ACC112 (cell line): ENCODE measurements around the gene TNFRSF25.

Experiments used
- H2AFZ ChIP-seq: fragments of 200-600 bp; sonication (generic); one replicate; pipeline ENCODE4 v1.6.0; 2017; ENCODE audit warnings: antibody characterized with exemption, low read length; ENCODE audit not compliant: unreplicated experiment
- H3K27ac ChIP-seq: fragments of 200-600 bp; sonication (generic); 2 replicates; pipeline ENCODE4 v1.5.1; 2014; ENCODE audit warnings: low read depth, mild to moderate bottlenecking, antibody characterized with exemption, low read length, moderate library complexity
- H3K27me3 ChIP-seq: fragments of 200-600 bp; sonication (generic); 2 replicates; pipeline ENCODE4 v1.6.1; 2014; ENCODE audit warnings: mild to moderate bottlenecking, antibody characterized with exemption, low read length, moderate library complexity, mixed read lengths; ENCODE audit not compliant: insufficient read depth
- H3K36me3 ChIP-seq: fragments of 200-600 bp; sonication (generic); 2 replicates; pipeline ENCODE4 v1.6.1; 2016; ENCODE audit warnings: mild to moderate bottlenecking, antibody characterized with exemption, low read length, moderate library complexity, mixed read lengths; ENCODE audit not compliant: insufficient read depth
- H3K4me1 ChIP-seq: fragments of 200-600 bp; sonication (generic); one replicate; pipeline ENCODE4 v1.6.1; 2016; ENCODE audit warnings: low read length, mixed read lengths; ENCODE audit not compliant: insufficient read depth, unreplicated experiment, control insufficient read depth
- H3K4me3 ChIP-seq: fragments of 200-600 bp; sonication (generic); 2 replicates; pipeline ENCODE4 v1.5.1; 2014; ENCODE audit warnings: mild to moderate bottlenecking, low read depth, low read length
- H3K79me2 ChIP-seq: fragments of 200-600 bp; sonication (generic); one replicate; pipeline ENCODE4 v1.6.0; 2016; ENCODE audit warnings: low read length; ENCODE audit not compliant: control insufficient read depth, unreplicated experiment, insufficient read depth

TNFRSF25 gene

DNA sequence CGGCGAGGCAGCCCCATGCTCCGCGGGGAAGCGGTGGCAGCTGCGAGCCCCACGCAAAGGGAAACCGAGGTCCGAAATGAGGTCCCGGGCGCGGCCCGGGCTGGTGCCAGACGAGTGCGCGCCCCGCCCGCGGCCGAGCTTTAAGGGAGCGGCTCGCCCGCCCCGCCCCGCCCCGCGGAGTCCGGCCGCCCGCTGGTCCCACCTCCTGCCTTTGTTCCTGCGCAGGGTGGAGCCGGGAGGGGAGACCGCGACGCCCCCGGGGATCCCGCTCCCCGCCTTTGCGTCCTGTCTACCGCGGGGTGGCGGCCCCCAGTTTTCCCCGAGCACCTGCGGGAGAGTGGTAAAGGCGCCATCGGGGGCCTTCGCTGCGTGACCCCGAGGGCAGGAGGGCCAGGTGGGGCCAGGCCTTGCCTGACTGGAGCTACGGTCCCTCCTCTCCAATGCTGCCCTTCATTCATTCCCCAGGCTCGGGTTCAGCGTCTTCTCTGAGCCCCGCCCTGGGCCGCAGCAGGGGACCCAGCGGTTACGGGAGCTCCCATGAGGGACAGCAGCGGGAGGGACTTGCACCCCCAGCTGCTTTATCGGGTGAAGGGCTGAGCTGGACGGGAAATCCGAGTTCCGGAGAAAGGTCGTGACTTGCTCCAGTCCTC lies 46.0 kb downstream of the TNFRSF25 start, which contains the start of gene HES2:
TSS of gene HES2 (minus strand) at position 116 of the 650 bp plus-strand sequence. CDS start at position 17, 99 bp downstream.
- peaks cover 73% of the 10 kb centered on the region for H3K27me3 ChIP-seq
- peak within 1 kb of the TSS; percentile 68 for H3K4me3 ChIP-seq
- no peak within 1 kb of the TSS for H3K27ac ChIP-seq
- no peaks in the 10 kb centered on the region for H3K79me2 ChIP-seq
- H3K36me3 ChIP-seq = no peaks in the 10 kb centered on the region
- peaks cover 27% of the 10 kb centered on the region for H3K4me1 ChIP-seq
- no peak within 1 kb of the TSS for H2AFZ ChIP-seq

DNA sequence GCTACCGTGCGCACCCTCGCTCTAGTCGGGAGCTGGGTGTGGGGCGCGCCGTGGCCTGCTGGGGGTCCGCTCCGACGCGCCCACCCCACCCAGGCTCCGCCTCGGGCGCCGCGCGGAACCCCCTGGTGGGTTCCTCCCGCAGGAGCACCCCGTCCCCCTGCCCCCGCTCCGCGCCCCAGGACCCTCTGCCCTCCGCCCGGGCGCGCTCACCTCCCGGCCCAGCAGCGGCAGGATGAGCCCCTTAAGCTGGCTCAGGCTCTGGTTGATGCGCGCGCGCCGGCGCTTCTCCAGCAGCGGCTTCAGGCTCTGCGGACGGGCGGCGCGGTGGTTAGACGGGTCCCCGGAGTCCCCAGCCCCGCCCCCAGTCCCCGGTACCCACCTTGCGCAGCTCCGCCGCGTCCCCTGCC lies 46.6 kb downstream of the TNFRSF25 start:
- Histone ChIP-seq H3K36me3 (no peaks in the 10 kb centered on the region), H3K27ac (no peak overlapping the region), H3K27me3 (peaks cover 73% of the 10 kb centered on the region), H3K4me3 (peak overlapping the region; percentile 68), H3K4me1 (peaks cover 27% of the 10 kb centered on the region), H3K79me2 (no peaks in the 10 kb centered on the region), H2AFZ (no peak overlapping the region)

DNA sequence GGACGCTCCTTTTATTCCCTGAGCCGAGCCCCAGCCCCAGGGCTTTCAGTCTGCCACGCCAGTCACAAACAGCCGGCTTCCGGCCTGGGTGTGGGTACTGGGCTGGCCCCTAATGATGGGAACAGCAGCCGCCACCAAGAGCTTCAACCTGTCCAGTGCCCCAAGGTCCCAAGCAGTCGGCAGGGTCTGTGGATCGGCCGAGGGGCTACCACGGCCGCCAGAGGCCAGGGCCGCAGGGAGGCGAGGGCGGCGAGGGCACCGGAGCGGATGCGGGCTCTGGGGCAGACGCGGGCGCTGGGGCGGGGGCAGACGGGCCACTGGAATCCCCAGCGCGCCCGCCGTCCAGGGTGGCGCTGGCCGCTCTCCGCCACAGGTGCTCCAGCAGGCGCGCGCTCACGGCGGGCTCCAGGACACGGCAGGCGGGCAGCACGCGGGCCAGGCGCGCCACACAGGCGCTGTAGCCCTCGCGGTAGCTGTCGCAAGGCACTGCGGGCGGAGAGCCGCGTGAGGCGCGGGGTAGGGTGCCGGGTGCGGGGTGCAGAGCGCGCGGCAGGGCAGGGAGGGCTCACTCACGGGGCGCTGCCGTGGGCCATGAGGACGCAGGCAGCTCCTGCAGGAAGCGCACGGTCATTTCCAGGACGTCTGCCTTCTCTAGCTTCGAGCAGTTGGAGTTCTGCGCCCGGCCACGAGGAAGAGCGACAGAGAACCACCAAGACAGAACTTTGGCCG lies 47.1 kb downstream of the TNFRSF25 start:
- Histone ChIP-seq H3K79me2 (no peaks in the 10 kb centered on the region), H3K4me1 (peaks cover 27% of the 10 kb centered on the region), H3K27me3 (peaks cover 67% of the 10 kb centered on the region), H3K36me3 (no peaks in the 10 kb centered on the region), H3K27ac (no peak overlapping the region), H2AFZ (no peak overlapping the region), H3K4me3 (peak overlapping the region; percentile 68; the same call in 1 of the 2 replicates)

DNA sequence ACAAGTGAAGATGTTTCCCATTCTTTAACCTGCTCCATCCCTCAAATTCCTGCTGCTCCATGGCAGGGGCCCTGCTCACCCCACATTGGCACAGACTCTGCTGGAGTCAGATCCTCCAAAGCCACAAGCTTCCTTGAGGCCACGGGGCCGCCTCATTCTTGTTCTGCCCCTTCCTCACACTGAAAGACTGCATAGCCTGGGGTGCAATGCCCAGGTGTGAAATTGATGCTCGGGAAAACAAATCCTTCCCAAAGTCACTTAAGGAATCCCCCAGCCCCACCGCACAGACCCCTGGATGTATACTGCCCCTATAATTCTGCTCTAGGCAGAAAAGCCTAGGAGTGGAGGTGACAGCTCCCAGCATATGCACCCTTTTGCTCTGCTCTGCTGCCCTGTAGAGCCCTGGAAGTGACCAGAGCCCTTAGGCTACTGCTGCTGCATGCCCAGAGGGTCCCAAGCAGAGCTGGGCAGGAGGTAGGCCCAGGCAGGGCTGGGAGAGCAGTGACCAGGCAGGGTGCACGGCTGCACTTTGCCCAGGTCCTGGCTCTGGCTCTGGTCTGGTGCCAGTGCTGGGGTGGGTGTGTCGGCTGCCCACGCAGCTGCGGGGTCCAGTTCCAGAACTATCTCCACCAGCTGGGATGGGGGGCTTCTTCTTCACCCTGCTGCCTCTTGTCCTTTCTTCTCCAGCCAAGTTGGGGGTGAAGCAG lies 47.9 kb downstream of the TNFRSF25 start:
- peaks cover 22% of the 10 kb centered on the region for H3K4me1 ChIP-seq

DNA sequence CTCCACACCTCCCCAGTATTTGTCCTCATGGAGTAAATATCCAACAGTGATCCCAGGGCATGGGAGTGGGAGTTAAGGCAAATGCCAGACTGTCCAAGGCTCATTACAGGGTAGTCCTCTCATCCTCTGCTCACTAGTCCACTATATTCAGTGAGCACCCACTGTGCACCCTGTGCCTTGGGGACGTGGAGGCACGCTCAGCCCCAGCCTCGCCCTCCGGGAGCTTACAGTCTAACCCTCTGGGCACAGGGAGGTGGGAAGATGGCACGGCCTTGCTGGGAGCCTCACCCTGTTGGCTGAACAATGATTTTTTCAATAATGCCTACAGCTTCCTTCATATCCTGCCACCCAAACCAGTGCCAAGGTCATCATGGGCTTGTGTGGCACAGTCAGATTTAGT lies 49.1 kb downstream of the TNFRSF25 start:
- Histone ChIP-seq H3K27me3 (peaks cover 66% of the 10 kb centered on the region), H3K4me1 (peaks cover 12% of the 10 kb centered on the region)

More for the DNA sequence above, 47.9 kb downstream of the TNFRSF25 start:
- Histone ChIP-seq H3K4me3 (no peak overlapping the region), H3K36me3 (no peaks in the 10 kb centered on the region), H3K27ac (no peak overlapping the region), H3K27me3 (peaks cover 66% of the 10 kb centered on the region), H2AFZ (no peak overlapping the region), H3K79me2 (no peaks in the 10 kb centered on the region)

DNA sequence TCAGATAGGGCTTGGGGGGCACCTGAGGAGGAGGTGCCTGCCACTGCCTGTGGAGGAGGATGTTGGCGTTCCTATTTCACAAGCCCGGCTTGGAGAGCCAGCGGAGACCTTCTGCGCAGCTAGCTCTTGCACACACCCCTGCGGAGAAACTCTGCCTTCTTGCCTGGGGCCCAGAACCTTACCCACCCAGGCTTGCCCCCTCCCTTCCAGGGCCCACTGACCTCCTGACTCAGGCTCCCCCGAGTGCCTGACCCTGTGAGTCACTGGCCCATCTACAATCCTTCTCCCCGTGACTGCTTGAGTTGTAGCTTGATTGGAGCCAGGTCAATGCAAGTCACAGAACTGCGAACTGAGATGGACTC lies 49.7 kb downstream of the TNFRSF25 start:
- Histone ChIP-seq H3K36me3 (no peaks in the 10 kb centered on the region), H3K79me2 (no peaks in the 10 kb centered on the region), H3K27ac (no peak overlapping the region), H3K4me3 (no peak overlapping the region), H3K4me1 (peaks cover 7% of the 10 kb centered on the region), H2AFZ (no peak overlapping the region), H3K27me3 (peaks cover 67% of the 10 kb centered on the region)

More for the DNA sequence above, 49.1 kb downstream of the TNFRSF25 start:
- Histone ChIP-seq H3K4me3 (no peak overlapping the region), H3K27ac (no peak overlapping the region), H2AFZ (no peak overlapping the region), H3K79me2 (no peaks in the 10 kb centered on the region), H3K36me3 (no peaks in the 10 kb centered on the region)

DNA sequence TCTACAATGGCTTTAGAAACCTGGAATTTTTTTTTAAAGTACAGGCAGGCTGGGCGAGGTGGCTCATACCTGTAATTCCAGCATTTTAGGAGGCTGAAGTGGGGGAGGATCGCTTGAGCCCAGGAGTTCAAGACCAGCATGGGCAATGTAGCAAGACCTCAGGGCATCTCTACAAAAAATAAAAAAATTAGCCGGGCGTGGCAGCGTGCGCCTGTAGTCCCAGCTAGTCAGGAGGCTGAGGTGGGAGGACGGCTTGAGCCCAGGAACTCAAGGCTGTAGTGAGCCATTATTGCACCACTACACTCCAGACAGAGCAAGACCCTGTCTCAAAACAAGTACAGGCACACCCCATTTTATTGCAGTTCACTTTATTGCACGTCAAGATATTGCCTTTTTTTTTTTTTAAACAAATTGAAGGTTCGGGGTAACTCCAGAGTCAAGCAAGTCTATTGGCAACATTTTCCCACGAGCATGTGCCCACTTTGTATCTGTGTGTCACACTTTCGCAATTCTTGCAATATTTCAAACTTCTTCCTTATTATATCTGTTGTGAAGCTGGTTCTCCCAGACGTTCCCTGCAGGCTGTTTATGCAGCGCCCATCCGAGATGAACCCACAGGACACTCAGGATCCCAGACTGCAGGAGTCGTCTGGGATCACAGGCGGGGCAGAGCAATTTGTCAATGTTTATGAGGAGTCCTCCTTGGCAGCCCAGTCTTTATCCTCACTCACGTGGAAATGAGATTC lies 50.9 kb downstream of the TNFRSF25 start:
- peaks cover 2% of the 10 kb centered on the region for H3K4me1 ChIP-seq
- H3K27ac ChIP-seq = no peak overlapping the region
- no peak overlapping the region for H3K4me3 ChIP-seq
- H3K27me3 ChIP-seq = peaks cover 57% of the 10 kb centered on the region
- no peaks in the 10 kb centered on the region for H3K79me2 ChIP-seq
- H2AFZ ChIP-seq = no peak overlapping the region
- H3K36me3 ChIP-seq = no peaks in the 10 kb centered on the region

DNA sequence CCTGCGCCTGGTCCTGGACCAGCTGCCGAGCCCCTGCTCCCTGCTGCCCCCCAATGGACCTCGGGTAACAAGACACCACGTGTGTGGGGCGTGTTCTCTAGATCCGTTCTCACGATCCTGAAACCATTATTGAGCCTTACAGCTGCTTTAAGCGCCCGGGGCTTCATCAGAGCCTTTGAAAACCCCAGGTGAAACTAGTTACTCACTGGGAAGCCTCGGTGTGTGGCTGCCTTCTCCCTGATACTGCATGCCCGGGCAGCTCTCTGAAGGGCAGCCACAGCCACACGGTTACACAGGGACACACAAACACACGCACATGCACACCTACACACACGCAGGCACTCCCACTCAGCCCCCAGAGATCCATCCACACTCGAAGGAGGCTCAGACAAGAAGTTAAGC lies 51.5 kb downstream of the TNFRSF25 start:
- Histone ChIP-seq H3K27me3 (peaks cover 51% of the 10 kb centered on the region), H3K27ac (no peak overlapping the region), H3K36me3 (no peaks in the 10 kb centered on the region), H3K4me3 (no peak overlapping the region; the same call in 1 of the 2 replicates), H3K79me2 (no peaks in the 10 kb centered on the region), H2AFZ (no peak overlapping the region), H3K4me1 (no peaks in the 10 kb centered on the region)

DNA sequence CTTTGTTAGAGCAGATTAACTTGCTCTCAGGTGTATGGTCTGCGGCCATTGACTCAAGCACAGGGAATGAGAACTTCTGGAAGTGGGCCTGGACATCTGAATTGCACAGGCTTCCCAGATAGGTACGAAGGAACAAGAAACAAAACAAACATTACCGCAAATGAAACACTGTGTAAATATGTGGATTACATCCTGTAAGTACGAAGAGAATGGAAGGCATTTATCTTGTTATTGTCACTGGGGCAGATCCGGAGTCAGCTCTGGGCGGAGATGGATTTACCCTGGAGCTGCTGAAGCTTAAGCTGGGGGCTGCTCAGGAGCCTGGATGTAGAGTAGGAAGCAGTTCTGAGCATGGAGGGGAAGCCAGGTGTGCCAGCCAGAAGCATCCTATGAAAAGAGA lies 53.1 kb downstream of the TNFRSF25 start:
- no peak overlapping the region for H2AFZ ChIP-seq
- H3K27me3 ChIP-seq = peaks cover 36% of the 10 kb centered on the region
- H3K4me3 ChIP-seq = no peak overlapping the region
- no peak overlapping the region for H3K27ac ChIP-seq
- no peaks in the 10 kb centered on the region for H3K36me3 ChIP-seq
- no peaks in the 10 kb centered on the region for H3K4me1 ChIP-seq
- H3K79me2 ChIP-seq = no peaks in the 10 kb centered on the region
